Stomach (tissue), 4 donors: Measurements from ENCODE around the gene PLEKHH1.

Source experiments
- EP300 ChIP-seq: sonication (generic); formaldehyde crosslinking; IDR thresholded peaks from one replicate; pipeline ENCODE4 v1.6.1; 2017; ENCODE audit warnings: antibody characterized with exemption
- POLR2A ChIP-seq, 4 donors: fragments of 450-650 bp; IDR thresholded peaks; one replicate each; pipeline ENCODE4 v1.6.1; 2016; ENCODE audit warnings: antibody characterized with exemption in 4 of 4, control low read depth in 2 of 4, mild to moderate bottlenecking in 1 of 4, moderate library complexity in 1 of 4
- POLR2AphosphoS5 ChIP-seq, 3 donors: sonication (generic); formaldehyde crosslinking; IDR thresholded peaks; one replicate each; pipeline ENCODE4 v1.6.1; 2016; ENCODE audit warnings: antibody characterized with exemption in 3 of 3
- TF ChIP-seq, protein P1 (sequence below), 7 experiments: fragments of 450-650 bp in 4 of 7; fragments of 200-600 bp in 3 of 7; sonication (generic) in 3 of 7; IDR thresholded peaks; one replicate each; pipeline ENCODE4 v1.5.1; 2016 to 2019; ENCODE audit warnings: antibody characterized with exemption in 7 of 7, control low read depth in 2 of 7, mild to moderate bottlenecking in 1 of 7

DNA sequence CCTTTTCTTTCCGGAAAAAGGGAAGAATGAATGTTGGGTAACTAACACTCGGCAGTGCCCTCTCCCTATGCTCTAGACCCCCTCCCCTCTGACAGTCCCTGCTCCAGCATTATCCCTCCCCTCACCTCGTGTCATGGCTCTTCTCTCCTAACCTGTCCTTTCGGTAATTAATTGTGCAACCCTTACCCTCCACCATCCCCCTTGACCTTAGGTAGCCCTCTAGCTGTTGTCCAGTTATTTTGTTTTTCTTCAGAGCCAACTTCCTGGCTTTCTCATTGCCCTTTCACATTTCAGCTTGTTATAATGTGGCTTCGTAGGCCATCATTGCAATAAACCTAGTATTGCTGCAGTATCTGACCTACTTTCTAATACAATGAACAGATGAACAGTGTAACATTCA lies 97.8 kb downstream of the PLEKHH1 start:
- TF ChIP-seq POLR2AphosphoS5 (IDR thresholded peaks at IDR 0.05) (no peak), EP300 (no peak), POLR2A (IDR thresholded peaks at IDR 0.05) (no peak)
- TF ChIP-seq, protein P1, sequence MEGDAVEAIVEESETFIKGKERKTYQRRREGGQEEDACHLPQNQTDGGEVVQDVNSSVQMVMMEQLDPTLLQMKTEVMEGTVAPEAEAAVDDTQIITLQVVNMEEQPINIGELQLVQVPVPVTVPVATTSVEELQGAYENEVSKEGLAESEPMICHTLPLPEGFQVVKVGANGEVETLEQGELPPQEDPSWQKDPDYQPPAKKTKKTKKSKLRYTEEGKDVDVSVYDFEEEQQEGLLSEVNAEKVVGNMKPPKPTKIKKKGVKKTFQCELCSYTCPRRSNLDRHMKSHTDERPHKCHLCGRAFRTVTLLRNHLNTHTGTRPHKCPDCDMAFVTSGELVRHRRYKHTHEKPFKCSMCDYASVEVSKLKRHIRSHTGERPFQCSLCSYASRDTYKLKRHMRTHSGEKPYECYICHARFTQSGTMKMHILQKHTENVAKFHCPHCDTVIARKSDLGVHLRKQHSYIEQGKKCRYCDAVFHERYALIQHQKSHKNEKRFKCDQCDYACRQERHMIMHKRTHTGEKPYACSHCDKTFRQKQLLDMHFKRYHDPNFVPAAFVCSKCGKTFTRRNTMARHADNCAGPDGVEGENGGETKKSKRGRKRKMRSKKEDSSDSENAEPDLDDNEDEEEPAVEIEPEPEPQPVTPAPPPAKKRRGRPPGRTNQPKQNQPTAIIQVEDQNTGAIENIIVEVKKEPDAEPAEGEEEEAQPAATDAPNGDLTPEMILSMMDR (IDR thresholded peaks at IDR 0.05) = no peak
